Endothelial cell of umbilical vein (primary cell): Measurements from ENCODE around the gene PRR19. TPM values are rescaled to one million over a fixed set of nuclear protein-coding genes. Genes with fewer than 3 reads are reported as not detected.

Source experiments
- BruUV-seq: library from RNA; stranded (reverse); fragments of 400-500 nt; replicated peaks from 2 replicates; lab custom pipeline; 2021; lab: Mats Ljungman, UMichigan
- CTCF ChIA-PET: fragments of 300-600, 350-600 bp; sonication (Branson Sonifier 250); formaldehyde crosslinking; loops from one replicate; lab custom pipeline; 2021; ENCODE audit warnings: antibody characterized with exemption, inconsistent platforms; lab: Charles Lee
- POLR2A ChIA-PET: fragments of 300-600, 350-600 bp; sonication (Branson Sonifier 250); formaldehyde crosslinking; loops from one replicate; lab custom pipeline; 2021; ENCODE audit warnings: antibody characterized with exemption, inconsistent platforms; lab: Charles Lee
- DNase-seq: peaks from one replicate; pipeline ENCODE4 v3.0.0-alpha.2; 2011; ENCODE audit warnings: low read depth, low spot score
- FAIRE-seq: peaks from 2 replicates; lab custom pipeline; 2011; peaks lifted over from hg19 to GRCh38; lab: Jason Lieb, UNC
- H2AFZ ChIP-seq: 2 replicates; pipeline ENCODE4 v1.6.0; 2012; ENCODE audit warnings: low read depth, low read length, control low read depth, inconsistent platforms
- H3K27ac ChIP-seq: 2 replicates; pipeline ENCODE4 v1.5.1; 2011; ENCODE audit warnings: low read depth, mild to moderate bottlenecking, control low read depth, low read length, moderate library complexity; ENCODE audit not compliant: insufficient read depth
- H3K27me3 ChIP-seq, 2 experiments: 2 replicates each; pipeline versions ENCODE4 v1.6.0 to v1.6.1; 2011; ENCODE audit warnings: low read length in 2 of 2, mixed read lengths in 1 of 2; ENCODE audit not compliant: control insufficient read depth in 2 of 2, insufficient read depth in 2 of 2
- H3K36me3 ChIP-seq, 2 experiments: 2 replicates in 1 of 2; 3 replicates in 1 of 2; pipeline ENCODE4 v1.5.1; 2011; ENCODE audit warnings: low read length in 2 of 2, mild to moderate bottlenecking in 1 of 2, moderate library complexity in 1 of 2; ENCODE audit not compliant: control insufficient read depth in 2 of 2, insufficient read depth in 2 of 2; ENCODE audit errors: extremely low read depth in 1 of 2
- H3K4me1 ChIP-seq: 3 replicates; pipeline ENCODE4 v1.5.1; 2011; ENCODE audit warnings: mild to moderate bottlenecking, low read length; ENCODE audit not compliant: control insufficient read depth, insufficient read depth; ENCODE audit errors: extremely low read depth
- H3K4me2 ChIP-seq: 2 replicates; pipeline ENCODE4 v1.6.1; 2011; ENCODE audit warnings: low read length, control low read depth, mixed read lengths; ENCODE audit not compliant: insufficient read depth
- H3K4me3 ChIP-seq, 3 experiments: fragments of 200-600 bp in 1 of 3; sonication (generic), shearing (Covaris generic) in 1 of 3; replicated peaks in 1 of 3; 2 replicates each; pipeline ENCODE4 v1.5.1; 2011 to 2016; ENCODE audit warnings: control low read depth in 3 of 3, low read length in 3 of 3, mild to moderate bottlenecking in 2 of 3, inconsistent platforms in 1 of 3, low read depth in 1 of 3, moderate library complexity in 1 of 3; ENCODE audit not compliant: insufficient read depth in 1 of 3
- H3K79me2 ChIP-seq: 2 replicates; pipeline ENCODE4 v1.6.0; 2012; ENCODE audit warnings: low read length, inconsistent platforms; ENCODE audit not compliant: control insufficient read depth, insufficient read depth
- H3K9ac ChIP-seq: replicated peaks from 2 replicates; pipeline ENCODE3; 2011; ENCODE audit warnings: low read length, control low read depth; ENCODE audit not compliant: insufficient read depth; ENCODE audit errors: extremely low read depth
- H3K9me1 ChIP-seq: replicated peaks from 3 replicates; pipeline ENCODE4 v1.6.0; 2011; ENCODE audit warnings: mild to moderate bottlenecking, low read length; ENCODE audit not compliant: control insufficient read depth, insufficient read depth; ENCODE audit errors: extremely low read depth
- H3K9me3 ChIP-seq: replicated peaks from 2 replicates; pipeline ENCODE4 v1.5.1; 2012; ENCODE audit warnings: low read length, inconsistent platforms; ENCODE audit not compliant: control insufficient read depth, insufficient read depth
- H4K20me1 ChIP-seq: replicated peaks from 2 replicates; pipeline ENCODE3; 2011; ENCODE audit warnings: mild to moderate bottlenecking, low read length; ENCODE audit not compliant: control insufficient read depth, insufficient read depth; ENCODE audit errors: extremely low read depth
- CTCF ChIP-seq, 2 donors: IDR thresholded peaks; 1 replicate in 1 of 2; 2 replicates in 1 of 2; pipeline ENCODE4 v1.5.1; 2011; ENCODE audit warnings: low read length in 2 of 2, mild to moderate bottlenecking in 2 of 2, moderate library complexity in 2 of 2, control low read depth in 1 of 2, inconsistent platforms in 1 of 2, low read depth in 1 of 2; ENCODE audit not compliant: insufficient read depth in 1 of 2; ENCODE audit errors: extremely low read depth in 1 of 2
- EZH2 ChIP-seq: IDR thresholded peaks from 2 replicates; pipeline ENCODE4 v1.6.1; 2012; ENCODE audit warnings: borderline replicate concordance, low read depth, mild to moderate bottlenecking, moderate library complexity, low read length, inconsistent platforms; ENCODE audit not compliant: severe bottlenecking
- FOS ChIP-seq: IDR thresholded peaks from 2 replicates; pipeline ENCODE4 v1.6.1; 2011; ENCODE audit warnings: mild to moderate bottlenecking, low read length, moderate library complexity, borderline replicate concordance; ENCODE audit not compliant: insufficient read depth
- GATA2 ChIP-seq: IDR thresholded peaks from 2 replicates; pipeline ENCODE4 v1.7.0; 2011; ENCODE audit warnings: low read depth, mild to moderate bottlenecking, moderate library complexity, mixed read lengths, low read length; ENCODE audit not compliant: insufficient read length, insufficient read depth
- JUN ChIP-seq: IDR thresholded peaks from 2 replicates; pipeline ENCODE4 v1.6.1; 2011; ENCODE audit warnings: borderline replicate concordance, low read depth; ENCODE audit not compliant: insufficient read length, insufficient read depth
- MAX ChIP-seq: IDR thresholded peaks from 2 replicates; pipeline ENCODE4 v1.6.1; 2011; ENCODE audit not compliant: insufficient read depth, insufficient read length
- MYC ChIP-seq: IDR thresholded peaks from one replicate; pipeline ENCODE4 v1.6.1; 2011; ENCODE audit warnings: mild to moderate bottlenecking, low read depth, low read length
- POLR2A ChIP-seq: IDR thresholded peaks from 2 replicates; pipeline ENCODE4 v1.6.1; 2012; ENCODE audit warnings: low read depth, mild to moderate bottlenecking, control low read depth, low read length
- POLR2AphosphoS5 ChIP-seq: IDR thresholded peaks from 2 replicates; pipeline ENCODE4 v1.6.1; 2012; ENCODE audit warnings: low read depth, mild to moderate bottlenecking, control low read depth, low read length, moderate library complexity; ENCODE audit not compliant: insufficient read depth
- dilution Hi-C: fragments of 300-500 bp; cut with MboI; formaldehyde crosslinking; loops from one replicate; pipeline ENCODE4 v1.15.0; 2019; ENCODE audit warnings: low sequenced_read_pairs; ENCODE audit not compliant: extremely low pct_ligation_motif_present
- intact Hi-C: fragments of 100-400 bp; cut with micrococcal nuclease; formaldehyde crosslinking; loops from one replicate; pipeline ENCODE4 v1.10.0; 2022
- polyA plus RNA-seq, 4 experiments: library from polyadenylated mRNA; depleted of rRNA in 3 of 4; stranded (reverse) in 3 of 4; unstranded in 1 of 4; fragments of >200 nt; gene quantifications; 2 replicates each; pipeline versions ENCODE4 v1.2.1 to v1.2.3, GENCODE V29; 2011 to 2012; ENCODE audit warnings: missing spikeins in 1 of 4
- total RNA-seq: library from RNA; stranded (reverse); gene quantifications from 2 replicates; pipeline ENCODE4 v1.2.3, GENCODE V29; 2021

Gene PRR19
- total and polyA plus RNA-seq, 2 donors (not counting 3 experiments of a cell fraction or from before 2014, with no cell fraction given): 1.0 to 1.4 TPM

- no TSS peak for BruUV-seq
- H3K4me2 ChIP-seq: no peak overlapping the region
- H3K27ac ChIP-seq: no peak overlapping the region
- dilution Hi-C loops: no loop called here
- no peak overlapping the region for H3K9ac ChIP-seq
- no peak for TF ChIP-seq GATA2
- no peak for TF ChIP-seq JUN
- no peak for TF ChIP-seq CTCF (IDR thresholded peaks at IDR 0.05; ENCODE audit: extremely low read depth in 1 of 2, insufficient read depth in 1 of 2, low read depth in 1 of 2, low read length in 2 of 2)
- no peak for TF ChIP-seq POLR2AphosphoS5
- TF ChIP-seq MYC: no peak
- no peak for TF ChIP-seq MAX
- no peak for TF ChIP-seq POLR2A
- no peak for TF ChIP-seq EZH2
- no peak for TF ChIP-seq FOS
- FAIRE-seq (no peak), DNase-seq (no peak)
- CTCF ChIA-PET: interaction anchor here (1.3 to 1.9 kb wide), 2 partner anchors 9 to 42 kb away, joined by 3 to 8 read pairs; no protein-coding TSS in a partner anchor
- H3K9me3 ChIP-seq: no peaks in the 10 kb centered on the region
- H4K20me1 ChIP-seq: no peaks in the 10 kb centered on the region
- intact Hi-C loops: no loop called here
- POLR2A ChIA-PET: no interaction called here
- H3K4me1 ChIP-seq: peaks cover 24% of the 10 kb centered on the region
- no peaks in the 10 kb centered on the region for H3K9me1 ChIP-seq
- peaks cover 20% of the 10 kb centered on the region for H3K79me2 ChIP-seq
- H3K27me3 ChIP-seq: no peaks in the 10 kb centered on the region
- no peak overlapping the region for H2AFZ ChIP-seq
- no peak overlapping the region for H3K4me3 ChIP-seq
- peaks cover 14 to 53% of the 10 kb centered on the region in 2 experiments for H3K36me3 ChIP-seq
Measured at GRCh38 chr19:42287827-42288107, 14.2 kb upstream of the PRR19 start.
